Adrenal gland (tissue), 5 donors: Measurements from ENCODE around the gene CASTOR1.

Experiments used
- POLR2A ChIP-seq, 2 donors: fragments of 450-650 bp; IDR thresholded peaks; one replicate each; pipeline ENCODE4 v1.6.1; 2017; ENCODE audit warnings: antibody characterized with exemption in 2 of 2, mild to moderate bottlenecking in 2 of 2, moderate library complexity in 1 of 2
- TF ChIP-seq, protein P1 (sequence below), 6 experiments: fragments of 450-650 bp in 4 of 6; fragments of 200-600 bp in 2 of 6; sonication (generic) in 1 of 6; IDR thresholded peaks; 1 replicate in 5 of 6; 2 replicates in 1 of 6; pipeline versions ENCODE4 v1.5.1 to v1.8.0; 2016 to 2021; ENCODE audit warnings: antibody characterized with exemption in 6 of 6, mild to moderate bottlenecking in 2 of 6, moderate library complexity in 1 of 6
- donor health status: DM: no; HTN: no; CAD: no.

DNA sequence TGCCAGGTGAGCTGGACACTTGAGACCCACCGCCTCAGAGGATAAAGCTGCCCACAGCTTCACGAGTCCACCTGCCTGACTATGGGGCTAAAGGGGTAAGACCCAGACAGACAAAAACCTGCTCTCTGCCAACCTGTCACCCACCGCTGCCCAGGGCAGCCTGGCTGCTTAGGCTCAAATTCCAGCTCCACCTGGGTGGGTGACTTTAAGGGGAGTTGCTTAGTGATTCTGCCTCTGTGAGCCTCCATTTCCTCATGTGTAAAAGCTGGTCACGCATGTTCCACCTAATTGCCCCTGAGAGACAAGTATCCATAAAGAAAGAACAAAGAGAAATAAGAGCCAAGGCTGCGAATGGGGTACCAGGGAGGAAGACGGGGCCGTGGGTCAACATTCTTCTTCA is 3.7 kb upstream of the CASTOR1 start:
- TF ChIP-seq, protein P1, sequence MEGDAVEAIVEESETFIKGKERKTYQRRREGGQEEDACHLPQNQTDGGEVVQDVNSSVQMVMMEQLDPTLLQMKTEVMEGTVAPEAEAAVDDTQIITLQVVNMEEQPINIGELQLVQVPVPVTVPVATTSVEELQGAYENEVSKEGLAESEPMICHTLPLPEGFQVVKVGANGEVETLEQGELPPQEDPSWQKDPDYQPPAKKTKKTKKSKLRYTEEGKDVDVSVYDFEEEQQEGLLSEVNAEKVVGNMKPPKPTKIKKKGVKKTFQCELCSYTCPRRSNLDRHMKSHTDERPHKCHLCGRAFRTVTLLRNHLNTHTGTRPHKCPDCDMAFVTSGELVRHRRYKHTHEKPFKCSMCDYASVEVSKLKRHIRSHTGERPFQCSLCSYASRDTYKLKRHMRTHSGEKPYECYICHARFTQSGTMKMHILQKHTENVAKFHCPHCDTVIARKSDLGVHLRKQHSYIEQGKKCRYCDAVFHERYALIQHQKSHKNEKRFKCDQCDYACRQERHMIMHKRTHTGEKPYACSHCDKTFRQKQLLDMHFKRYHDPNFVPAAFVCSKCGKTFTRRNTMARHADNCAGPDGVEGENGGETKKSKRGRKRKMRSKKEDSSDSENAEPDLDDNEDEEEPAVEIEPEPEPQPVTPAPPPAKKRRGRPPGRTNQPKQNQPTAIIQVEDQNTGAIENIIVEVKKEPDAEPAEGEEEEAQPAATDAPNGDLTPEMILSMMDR (IDR thresholded peaks at IDR 0.05) = no peak
- TF ChIP-seq POLR2A (IDR thresholded peaks at IDR 0.05) = no peak
